Measurements from ENCODE around the gene TGIF1.

TGIF1 gene

DNA sequence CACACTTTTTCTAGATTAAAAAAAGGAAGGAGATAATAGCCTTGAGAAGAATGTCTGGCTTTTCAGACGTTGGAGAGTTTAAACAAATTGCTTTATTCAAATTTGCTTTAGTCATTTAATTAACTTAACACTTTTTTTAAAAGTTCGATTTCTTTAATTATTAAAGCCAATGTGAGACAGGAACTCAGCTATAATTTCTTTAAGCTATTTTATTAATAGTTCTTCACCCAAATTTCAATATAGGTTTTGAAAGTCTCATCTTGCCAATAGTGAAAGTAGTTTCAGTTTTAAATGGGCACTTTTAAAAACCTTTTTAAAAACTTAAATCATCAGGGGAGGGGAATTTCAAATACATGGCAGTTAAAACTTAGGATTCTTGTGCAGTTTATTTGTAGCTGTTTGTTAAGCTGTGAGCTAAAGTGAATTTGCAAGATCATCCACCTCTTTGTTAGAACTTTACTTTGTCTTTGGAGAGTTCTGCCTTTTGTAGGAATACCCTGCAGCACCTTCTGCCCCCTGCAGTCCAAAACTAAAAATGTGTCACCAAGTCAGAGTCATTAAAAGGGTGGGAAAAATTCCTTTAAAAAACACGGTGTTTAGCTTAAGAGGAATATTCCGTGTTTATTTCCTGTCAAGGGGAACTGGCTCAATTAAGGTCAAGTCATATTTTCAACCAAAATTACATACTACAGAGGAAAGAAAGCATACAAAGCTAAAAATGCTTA lies 4.6 kb downstream of the TGIF1 start:
- peak overlapping the region; percentile 97 for H3K27ac ChIP-seq (ENCODE audit: low read length, poor library complexity, severe bottlenecking)
- H3K14ac ChIP-seq (ENCODE audit: low read length in 2 of 2): no peak overlapping the region
- H4K8ac ChIP-seq (ENCODE audit: low read length): no peak overlapping the region
- peaks cover 9 to 37% of the 10 kb centered on the region in 2 experiments for H3K36me3 ChIP-seq (ENCODE audit: control insufficient read depth in 1 of 2, insufficient read depth in 2 of 2, low read depth in 1 of 2, low read length in 2 of 2)
- H2BK12ac ChIP-seq (ENCODE audit: low read length in 2 of 2): no peak overlapping the region
- H3K4me3 ChIP-seq (ENCODE audit: insufficient read depth in 1 of 2, low read depth in 1 of 2, low read length in 2 of 2): peak overlapping the region in 1 of 2 experiments; percentile 96
- H2AK5ac ChIP-seq (ENCODE audit: low read length, severe bottlenecking): no peak overlapping the region
- H2BK15ac ChIP-seq (ENCODE audit: low read depth, poor library complexity, severe bottlenecking): no peak overlapping the region
- no peak overlapping the region for H3K23ac ChIP-seq (ENCODE audit: low read length in 2 of 2)
- H3K9ac ChIP-seq (ENCODE audit: low read length): peak overlapping the region; percentile 100
- no peaks in the 10 kb centered on the region for H3K79me1 ChIP-seq (replicated peaks; ENCODE audit: low read length, poor library complexity, severe bottlenecking)
- H3K27me3 ChIP-seq (ENCODE audit: control insufficient read depth in 1 of 2, insufficient read depth in 1 of 2, low read length in 2 of 2): no peaks in the 10 kb centered on the region
- peak overlapping the region; percentile 60 for H3K4me2 ChIP-seq (ENCODE audit: low read length, poor library complexity, severe bottlenecking)
- no peaks in the 10 kb centered on the region for H3K9me3 ChIP-seq (ENCODE audit: control insufficient read depth, low read length)
- no peak overlapping the region for H2AFZ ChIP-seq (ENCODE audit: low read depth, low read length)
- DNase-seq: peak; percentile 79
- H3K4ac ChIP-seq (ENCODE audit: low read depth in 1 of 2, low read length in 2 of 2): no peak overlapping the region
- no peak overlapping the region for H2BK5ac ChIP-seq (ENCODE audit: low read depth, low read length, poor library complexity, severe bottlenecking)
- H3K4me1 ChIP-seq (ENCODE audit: control insufficient read depth, insufficient read depth, low read depth, low read length): peaks cover 8% of the 10 kb centered on the region
- no CpG with 5 or more reads among the region's 4 CpGs for WGBS
- H2BK120ac ChIP-seq (ENCODE audit: low read depth, low read length): no peak overlapping the region
- no peak overlapping the region for H4K91ac ChIP-seq (ENCODE audit: low read length)
- no peak overlapping the region for H3K18ac ChIP-seq (ENCODE audit: low read depth in 1 of 2, low read length in 2 of 2)

DNA sequence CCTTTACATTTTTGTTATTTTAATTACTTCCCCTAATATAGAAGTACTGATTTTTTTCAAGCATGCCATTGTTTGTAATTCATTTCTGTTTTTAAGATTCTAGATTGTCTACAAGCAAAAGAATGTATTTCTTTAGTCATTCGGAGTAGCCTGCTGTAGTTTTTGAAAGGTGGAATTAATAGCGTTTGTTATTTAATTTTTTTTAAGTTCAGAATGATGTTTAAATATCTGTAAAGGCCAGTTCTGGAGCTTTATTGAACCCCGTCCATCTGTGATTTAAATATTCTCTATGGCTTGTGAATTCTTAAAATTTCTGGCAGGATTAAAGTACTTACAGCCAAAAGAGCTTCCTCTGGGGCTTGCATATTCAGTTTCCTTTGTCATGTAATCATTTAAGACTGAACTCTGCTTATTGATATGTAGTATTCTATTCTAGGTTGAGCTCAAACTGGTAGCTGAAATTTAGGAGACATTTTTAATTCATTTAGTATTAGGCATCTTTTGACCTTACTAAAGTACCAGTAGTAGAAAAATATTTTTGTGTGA lies 5.2 kb downstream of the TGIF1 start:
- no peak overlapping the region for H2BK5ac ChIP-seq (ENCODE audit: low read depth, low read length, poor library complexity, severe bottlenecking)
- no peaks in the 10 kb centered on the region for H3K79me1 ChIP-seq (replicated peaks; ENCODE audit: low read length, poor library complexity, severe bottlenecking)
- H3K36me3 ChIP-seq (ENCODE audit: control insufficient read depth in 1 of 2, insufficient read depth in 2 of 2, low read depth in 1 of 2, low read length in 2 of 2): peaks cover 9 to 42% of the 10 kb centered on the region in 2 experiments
- peak overlapping the region; percentile 100 for H3K9ac ChIP-seq (ENCODE audit: low read length)
- H2AFZ ChIP-seq (ENCODE audit: low read depth, low read length): no peak overlapping the region
- H2BK15ac ChIP-seq (ENCODE audit: low read depth, poor library complexity, severe bottlenecking): no peak overlapping the region
- DNase-seq: peak; percentile 12
- no peak overlapping the region for H3K18ac ChIP-seq (ENCODE audit: low read depth in 1 of 2, low read length in 2 of 2)
- peaks cover 4% of the 10 kb centered on the region for H3K9me3 ChIP-seq (ENCODE audit: control insufficient read depth, low read length)
- H3K4ac ChIP-seq (ENCODE audit: low read depth in 1 of 2, low read length in 2 of 2): no peak overlapping the region
- no peak overlapping the region for H2BK12ac ChIP-seq (ENCODE audit: low read length in 2 of 2)
- no peaks in the 10 kb centered on the region for H3K27me3 ChIP-seq (ENCODE audit: control insufficient read depth in 1 of 2, insufficient read depth in 1 of 2, low read length in 2 of 2)
- no peak overlapping the region for H2AK5ac ChIP-seq (ENCODE audit: low read length, severe bottlenecking)
- no peak overlapping the region for H4K91ac ChIP-seq (ENCODE audit: low read length)
- no peak overlapping the region for H2BK120ac ChIP-seq (ENCODE audit: low read depth, low read length)
- H3K4me3 ChIP-seq (ENCODE audit: insufficient read depth in 1 of 2, low read depth in 1 of 2, low read length in 2 of 2): peak overlapping the region in 1 of 2 experiments; percentile 96
- H3K23ac ChIP-seq (ENCODE audit: low read length in 2 of 2): no peak overlapping the region
- peaks cover 8% of the 10 kb centered on the region for H3K4me1 ChIP-seq (ENCODE audit: control insufficient read depth, insufficient read depth, low read depth, low read length)
- no peak overlapping the region for H3K4me2 ChIP-seq (ENCODE audit: low read length, poor library complexity, severe bottlenecking)
- no peak overlapping the region for H3K14ac ChIP-seq (ENCODE audit: low read length in 2 of 2)
- whole genome bisulfite sequencing: 21% methylated on average over 2 of the region's 3 CpGs
- H3K27ac ChIP-seq (ENCODE audit: low read length, poor library complexity, severe bottlenecking): peak overlapping the region; percentile 93
- no peak overlapping the region for H4K8ac ChIP-seq (ENCODE audit: low read length)

GRCh38 chr18:3455907-3456685 lies 6.1 kb downstream of the TGIF1 start:
- Histone ChIP-seq H3K27me3 (ENCODE audit: control insufficient read depth in 1 of 2, insufficient read depth in 1 of 2, low read length in 2 of 2) (no peaks in the 10 kb centered on the region), H3K79me1 (replicated peaks; ENCODE audit: low read length, poor library complexity, severe bottlenecking) (peaks cover 1% of the 10 kb centered on the region), H3K18ac (ENCODE audit: low read depth in 1 of 2, low read length in 2 of 2) (peak overlapping the region in 1 of 2 experiments; percentile 37), H3K9me3 (ENCODE audit: control insufficient read depth, low read length) (peaks cover 12% of the 10 kb centered on the region), H3K4me3 (ENCODE audit: insufficient read depth in 1 of 2, low read depth in 1 of 2, low read length in 2 of 2) (peak overlapping the region; percentile 47 to 96), H3K23ac (ENCODE audit: low read length in 2 of 2) (no peak overlapping the region), H3K27ac (ENCODE audit: low read length, poor library complexity, severe bottlenecking) (peak overlapping the region; percentile 98), H4K91ac (ENCODE audit: low read length) (no peak overlapping the region), H3K4me2 (ENCODE audit: low read length, poor library complexity, severe bottlenecking) (peak overlapping the region; percentile 54), H2AFZ (ENCODE audit: low read depth, low read length) (no peak overlapping the region), H2BK120ac (ENCODE audit: low read depth, low read length) (no peak overlapping the region), H3K4ac (ENCODE audit: low read depth in 1 of 2, low read length in 2 of 2) (no peak overlapping the region), H2AK5ac (ENCODE audit: low read length, severe bottlenecking) (peak overlapping the region; percentile 99), H4K8ac (ENCODE audit: low read length) (peak overlapping the region; percentile 45), H3K36me3 (ENCODE audit: control insufficient read depth in 1 of 2, insufficient read depth in 2 of 2, low read depth in 1 of 2, low read length in 2 of 2) (peaks cover 9 to 51% of the 10 kb centered on the region in 2 experiments), H3K9ac (ENCODE audit: low read length) (peak overlapping the region; percentile 100), H3K4me1 (ENCODE audit: control insufficient read depth, insufficient read depth, low read depth, low read length) (peaks cover 8% of the 10 kb centered on the region), H3K14ac (ENCODE audit: low read length in 2 of 2) (no peak overlapping the region), H2BK12ac (ENCODE audit: low read length in 2 of 2) (peak overlapping the region in 1 of 2 experiments; percentile 6), H2BK5ac (ENCODE audit: low read depth, low read length, poor library complexity, severe bottlenecking) (peak overlapping the region; percentile 34), H2BK15ac (ENCODE audit: low read depth, poor library complexity, severe bottlenecking) (no peak overlapping the region)
- 62% methylated on average over 10 of the region's 10 CpGs for WGBS
- peak; percentile 82 for DNase-seq

DNA sequence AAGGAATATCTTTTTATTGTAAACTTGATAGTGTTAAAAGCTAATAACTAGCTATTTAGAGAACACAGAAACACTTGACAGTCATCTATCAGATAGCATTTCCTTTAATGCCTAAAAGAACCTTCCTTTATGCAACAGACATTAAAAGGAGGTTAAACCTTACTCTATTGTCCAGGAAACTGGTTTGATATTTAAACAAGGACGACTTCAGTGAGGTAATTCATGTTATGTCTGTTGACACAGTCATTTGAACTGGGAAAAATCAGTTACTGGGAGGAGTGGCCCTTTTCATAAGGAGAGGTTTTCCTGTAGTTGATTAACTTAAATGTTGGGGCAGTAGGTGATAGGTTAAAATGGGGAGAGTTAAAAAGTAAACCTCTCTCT lies 6.7 kb downstream of the TGIF1 start:
- Histone ChIP-seq H2AFZ (ENCODE audit: low read depth, low read length) (no peak overlapping the region), H3K4me2 (ENCODE audit: low read length, poor library complexity, severe bottlenecking) (no peak overlapping the region), H2BK5ac (ENCODE audit: low read depth, low read length, poor library complexity, severe bottlenecking) (no peak overlapping the region), H3K9ac (ENCODE audit: low read length) (peak overlapping the region; percentile 100), H2AK5ac (ENCODE audit: low read length, severe bottlenecking) (no peak overlapping the region), H4K91ac (ENCODE audit: low read length) (no peak overlapping the region), H3K9me3 (ENCODE audit: control insufficient read depth, low read length) (peaks cover 17% of the 10 kb centered on the region), H3K36me3 (ENCODE audit: control insufficient read depth in 1 of 2, insufficient read depth in 2 of 2, low read depth in 1 of 2, low read length in 2 of 2) (peaks cover 9 to 57% of the 10 kb centered on the region in 2 experiments), H4K8ac (ENCODE audit: low read length) (no peak overlapping the region), H3K4me3 (ENCODE audit: insufficient read depth in 1 of 2, low read depth in 1 of 2, low read length in 2 of 2) (peak overlapping the region in 1 of 2 experiments; percentile 96), H3K18ac (ENCODE audit: low read depth in 1 of 2, low read length in 2 of 2) (no peak overlapping the region), H3K4ac (ENCODE audit: low read depth in 1 of 2, low read length in 2 of 2) (no peak overlapping the region), H2BK15ac (ENCODE audit: low read depth, poor library complexity, severe bottlenecking) (no peak overlapping the region), H3K4me1 (ENCODE audit: control insufficient read depth, insufficient read depth, low read depth, low read length) (peaks cover 8% of the 10 kb centered on the region), H2BK120ac (ENCODE audit: low read depth, low read length) (no peak overlapping the region), H3K27me3 (ENCODE audit: control insufficient read depth in 1 of 2, insufficient read depth in 1 of 2, low read length in 2 of 2) (no peaks in the 10 kb centered on the region), H3K27ac (ENCODE audit: low read length, poor library complexity, severe bottlenecking) (peak overlapping the region; percentile 98), H2BK12ac (ENCODE audit: low read length in 2 of 2) (no peak overlapping the region), H3K23ac (ENCODE audit: low read length in 2 of 2) (no peak overlapping the region), H3K14ac (ENCODE audit: low read length in 2 of 2) (no peak overlapping the region), H3K79me1 (replicated peaks; ENCODE audit: low read length, poor library complexity, severe bottlenecking) (peaks cover 1% of the 10 kb centered on the region)
- WGBS: 47% methylated on average over 1 of the region's 1 CpG
- DNase-seq: peak; percentile 18
